ENCODE data around the gene XRCC1.

DNA sequence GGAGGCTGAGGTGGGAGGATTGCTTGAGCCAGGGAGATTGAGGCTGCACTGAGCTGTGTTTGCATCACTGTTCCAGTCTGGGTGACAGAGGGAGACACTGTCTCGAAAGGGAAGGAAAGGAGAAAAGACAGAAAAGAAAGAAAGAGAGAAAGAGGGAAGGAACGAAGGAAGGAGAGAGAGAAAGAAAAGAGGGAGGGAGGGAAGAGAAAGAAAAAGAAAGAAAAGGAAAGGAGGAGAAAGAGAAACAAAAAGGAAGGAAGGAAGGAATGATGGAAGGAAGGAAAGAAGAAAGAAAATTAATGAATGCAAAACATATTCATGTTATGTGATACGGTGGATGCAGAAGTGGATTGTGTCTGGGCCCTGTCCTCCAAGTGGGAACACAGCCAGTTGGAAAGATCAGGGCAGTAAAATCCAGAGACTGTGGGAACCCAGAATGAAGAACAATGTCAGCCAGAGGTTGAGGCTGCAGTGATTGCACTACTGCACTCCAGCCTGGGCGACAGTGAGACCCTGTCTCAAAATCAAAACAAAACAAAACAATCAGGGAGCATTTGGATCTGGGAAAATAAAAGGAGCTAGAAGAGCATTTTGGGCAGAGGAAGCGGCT, 77.0 kb downstream of the XRCC1 start:
- TF ChIP-seq, protein P1, sequence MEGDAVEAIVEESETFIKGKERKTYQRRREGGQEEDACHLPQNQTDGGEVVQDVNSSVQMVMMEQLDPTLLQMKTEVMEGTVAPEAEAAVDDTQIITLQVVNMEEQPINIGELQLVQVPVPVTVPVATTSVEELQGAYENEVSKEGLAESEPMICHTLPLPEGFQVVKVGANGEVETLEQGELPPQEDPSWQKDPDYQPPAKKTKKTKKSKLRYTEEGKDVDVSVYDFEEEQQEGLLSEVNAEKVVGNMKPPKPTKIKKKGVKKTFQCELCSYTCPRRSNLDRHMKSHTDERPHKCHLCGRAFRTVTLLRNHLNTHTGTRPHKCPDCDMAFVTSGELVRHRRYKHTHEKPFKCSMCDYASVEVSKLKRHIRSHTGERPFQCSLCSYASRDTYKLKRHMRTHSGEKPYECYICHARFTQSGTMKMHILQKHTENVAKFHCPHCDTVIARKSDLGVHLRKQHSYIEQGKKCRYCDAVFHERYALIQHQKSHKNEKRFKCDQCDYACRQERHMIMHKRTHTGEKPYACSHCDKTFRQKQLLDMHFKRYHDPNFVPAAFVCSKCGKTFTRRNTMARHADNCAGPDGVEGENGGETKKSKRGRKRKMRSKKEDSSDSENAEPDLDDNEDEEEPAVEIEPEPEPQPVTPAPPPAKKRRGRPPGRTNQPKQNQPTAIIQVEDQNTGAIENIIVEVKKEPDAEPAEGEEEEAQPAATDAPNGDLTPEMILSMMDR (conservative IDR thresholded peaks at IDR 0.05 in 1 of 2, IDR thresholded peaks at IDR 0.05 in 1 of 2; ENCODE audit: extremely low read depth in 1 of 2, insufficient read depth in 1 of 2, low read depth in 1 of 2, low read length in 2 of 2) = no peak
- no peak for TF ChIP-seq EZH2 (IDR thresholded peaks at IDR 0.05; ENCODE audit: borderline replicate concordance, low read length)
